B cell (primary cell): ENCODE data around the gene OR4D2. TPM values are rescaled to one million over a fixed set of nuclear protein-coding genes. Genes with fewer than 3 reads are reported as not detected.

Source experiments
- ATAC-seq: fragments of 200-7000 bp; cut with Tn5 transposase; one replicate; pipeline ENCODE4 v1.10.0; 2021; ENCODE audit warnings: low read depth, mild to moderate bottlenecking, moderate number of reproducible peaks, moderate library complexity
- CTCF ChIA-PET: fragments of 350-600 bp; sonication (Branson Sonifier 250); formaldehyde crosslinking; loops from one replicate; lab custom pipeline; 2021; ENCODE audit warnings: antibody characterized with exemption, inconsistent platforms; lab: Charles Lee
- POLR2A ChIA-PET: fragments of 350-600 bp; sonication (Branson Sonifier 250); formaldehyde crosslinking; loops from one replicate; lab custom pipeline; 2021; ENCODE audit warnings: antibody characterized with exemption; lab: Charles Lee
- DNase-seq: peaks from one replicate; pipeline ENCODE4 v3.0.0; 2013
- H2AFZ ChIP-seq: 2 replicates; pipeline ENCODE4 v1.6.1; 2012; ENCODE audit warnings: mild to moderate bottlenecking, low read depth, low read length; ENCODE audit not compliant: insufficient read depth, poor library complexity, severe bottlenecking
- H3K27ac ChIP-seq, 2 donors: 1 replicate in 1 of 2; 2 replicates in 1 of 2; pipeline ENCODE4 v1.5.1; 2012 to 2013; ENCODE audit warnings: low read length in 2 of 2, mild to moderate bottlenecking in 2 of 2, moderate library complexity in 1 of 2
- H3K27me3 ChIP-seq, 4 experiments: fragments of 200-600 bp in 1 of 4; sonication (generic) in 1 of 4; replicated peaks in 1 of 4; 1 replicate in 2 of 4; 2 replicates in 2 of 4; pipeline versions ENCODE4 v1.6.1 to v1.7.0; 2013 to 2016; ENCODE audit warnings: low read length in 3 of 4, mild to moderate bottlenecking in 2 of 4, mixed read lengths in 1 of 4, moderate library complexity in 1 of 4; ENCODE audit not compliant: insufficient read depth in 4 of 4, control insufficient read depth in 3 of 4; ENCODE audit errors: control extremely low read depth in 1 of 4
- H3K36me3 ChIP-seq, 2 experiments: replicated peaks in 1 of 2; 1 replicate in 1 of 2; 2 replicates in 1 of 2; pipeline versions ENCODE4 v1.6.1 to v1.7.1; 2013; ENCODE audit warnings: low read length in 1 of 2; ENCODE audit not compliant: insufficient read depth in 2 of 2, control insufficient read depth in 1 of 2; ENCODE audit errors: control extremely low read depth in 1 of 2, extremely low read depth in 1 of 2
- H3K4me1 ChIP-seq, 2 donors: fragments of 200-600 bp in 1 of 2; sonication (generic) in 1 of 2; 1 replicate in 1 of 2; 2 replicates in 1 of 2; pipeline versions ENCODE4 v1.5.1 to v1.6.1; 2013 to 2017; ENCODE audit warnings: low read length in 2 of 2; ENCODE audit not compliant: control insufficient read depth in 2 of 2, insufficient read depth in 2 of 2
- H3K4me2 ChIP-seq: replicated peaks from 2 replicates; pipeline ENCODE3; 2012; ENCODE audit warnings: mild to moderate bottlenecking, low read depth, low read length; ENCODE audit not compliant: poor library complexity, severe bottlenecking
- H3K4me3 ChIP-seq, 5 experiments: fragments of 200-600 bp in 1 of 5; sonication (generic) in 1 of 5; 1 replicate in 3 of 5; 2 replicates in 2 of 5; pipeline versions ENCODE4 v1.5.1 to v1.7.0; 2011 to 2016; ENCODE audit warnings: low read length in 4 of 5, mild to moderate bottlenecking in 4 of 5, low read depth in 2 of 5, control low read depth in 1 of 5, moderate library complexity in 1 of 5; ENCODE audit not compliant: insufficient read depth in 1 of 5; ENCODE audit errors: control extremely low read depth in 1 of 5, extremely low read depth in 1 of 5
- H3K79me2 ChIP-seq: fragments of 200-600 bp; sonication (generic); one replicate; pipeline ENCODE4 v1.6.0; 2016; ENCODE audit warnings: low read length; ENCODE audit not compliant: control insufficient read depth, insufficient read depth
- H3K9ac ChIP-seq: fragments of 200-600 bp; sonication (generic); 2 replicates; pipeline ENCODE4 v1.6.1; 2017; ENCODE audit warnings: mild to moderate bottlenecking, low read length, moderate library complexity
- H3K9me3 ChIP-seq, 3 donors: one replicate each; pipeline versions ENCODE4 v1.6.1 to v1.7.1; 2013; ENCODE audit warnings: low read length in 2 of 3; ENCODE audit not compliant: control insufficient read depth in 2 of 3, insufficient read depth in 1 of 3; ENCODE audit errors: control extremely low read depth in 1 of 3
- H4K20me1 ChIP-seq: 2 replicates; pipeline ENCODE4 v1.6.0; 2012; ENCODE audit warnings: mild to moderate bottlenecking, low read length; ENCODE audit not compliant: insufficient read depth, control insufficient read depth, poor library complexity, severe bottlenecking
- H3K27ac Mint-ChIP-seq: one replicate; pipeline ENCODE4 v1.8.0; 2021; ENCODE audit warnings: mixed read lengths
- H3K27me3 Mint-ChIP-seq: one replicate; pipeline ENCODE4 v1.8.0; 2021; ENCODE audit warnings: mixed read lengths
- H3K4me1 Mint-ChIP-seq: one replicate; pipeline ENCODE4 v1.8.0; 2021; ENCODE audit warnings: mixed read lengths
- H3K4me3 Mint-ChIP-seq: one replicate; pipeline ENCODE4 v1.8.0; 2021; ENCODE audit warnings: mixed read lengths
- H3K9me3 Mint-ChIP-seq: one replicate; pipeline ENCODE4 v1.8.0; 2022; ENCODE audit warnings: mixed read lengths; ENCODE audit not compliant: insufficient read depth
- CTCF ChIP-seq: fragments of 200-600 bp; IDR thresholded peaks from one replicate; pipeline ENCODE4 v1.8.0; 2022; ENCODE audit warnings: antibody characterized with exemption, mild to moderate bottlenecking
- EZH2 ChIP-seq: IDR thresholded peaks from 2 replicates; pipeline ENCODE4 v1.6.1; 2012; ENCODE audit warnings: borderline replicate concordance, low read depth, mild to moderate bottlenecking, moderate library complexity, low read length; ENCODE audit not compliant: insufficient read depth, poor library complexity, severe bottlenecking
- WGBS: methylation state at CpG from one replicate; pipeline ENCODE4 v1.1.5; 2013; ENCODE audit warnings: missing lambda C conversion rate; ENCODE audit not compliant: insufficient coverage; 5-methylcytosine and 5-hydroxymethylcytosine counted together
- intact Hi-C: fragments of 100-400 bp; cut with micrococcal nuclease; formaldehyde crosslinking; loops from one replicate; pipeline ENCODE4 v1.10.0; 2022
- polyA plus RNA-seq: library from polyadenylated mRNA; depleted of rRNA; stranded (reverse); fragments of >200 nt; gene quantifications from 2 replicates; pipeline ENCODE4 v1.2.3, GENCODE V29; 2012
- total RNA-seq, 2 donors: library from RNA; stranded (reverse); fragments of 120-200 nt in 1 of 2; gene quantifications; 1 replicate in 1 of 2; 2 replicates in 1 of 2; pipeline versions ENCODE4 v1.2.3 to v1.2.4, GENCODE V29; 2013 to 2022

OR4D2 gene
- total and polyA plus RNA-seq, 2 donors (not counting 1 experiment from before 2014, with no cell fraction given), result not detected

- DNase-seq (no peak), ATAC-seq (no peak)
- Histone ChIP-seq H2AFZ (no peak overlapping the region), H3K4me3 (no peak overlapping the region), H4K20me1 (no peaks in the 10 kb centered on the region), H3K4me1 (peaks cover 9 to 15% of the 10 kb centered on the region in 2 donors), H3K9me3 (no peaks in the 10 kb centered on the region), H3K9ac (no peak overlapping the region), H3K27me3 (peaks cover 0 to 4% (median 0%) of the 10 kb centered on the region in 4 experiments), H3K79me2 (no peaks in the 10 kb centered on the region), H3K4me2 (no peak overlapping the region), H3K36me3 (no peaks in the 10 kb centered on the region), H3K27ac (no peak overlapping the region)
- WGBS, result 68% methylated on average over 8 of the region's 10 CpGs
- H3K4me3 Mint-ChIP-seq, result no peak overlapping the region
- H3K27me3 Mint-ChIP-seq, result peaks cover 17% of the 10 kb centered on the region
- ChIA-PET POLR2A (no interaction called here), CTCF (no interaction called here)
- no peak for TF ChIP-seq CTCF
- TF ChIP-seq EZH2, result no peak
- intact Hi-C loops, result no loop called here
- peaks cover 19% of the 10 kb centered on the region for H3K4me1 Mint-ChIP-seq
- H3K9me3 Mint-ChIP-seq, result no peaks in the 10 kb centered on the region
- no peak overlapping the region for H3K27ac Mint-ChIP-seq
Observed at GRCh38 chr17:58184308-58184985, 17.7 kb downstream of the OR4D2 start.

GRCh38 chr17:58184986-58185761 is 18.4 kb downstream of the OR4D2 start:
- Mint-ChIP-seq H3K27me3 (peaks cover 22% of the 10 kb centered on the region), H3K9me3 (no peaks in the 10 kb centered on the region), H3K27ac (no peak overlapping the region), H3K4me1 (peaks cover 19% of the 10 kb centered on the region), H3K4me3 (no peak overlapping the region)
- Histone ChIP-seq H2AFZ (no peak overlapping the region), H3K36me3 (no peaks in the 10 kb centered on the region), H3K27ac (no peak overlapping the region), H3K27me3 (peaks cover 0 to 7% (median 1%) of the 10 kb centered on the region in 4 experiments), H3K9me3 (no peaks in the 10 kb centered on the region), H4K20me1 (no peaks in the 10 kb centered on the region), H3K4me2 (no peak overlapping the region), H3K79me2 (no peaks in the 10 kb centered on the region), H3K4me1 (peaks cover 9 to 15% of the 10 kb centered on the region in 2 donors), H3K4me3 (no peak overlapping the region), H3K9ac (no peak overlapping the region)
- WGBS, result 91% methylated on average over 8 of the region's 8 CpGs
- ATAC-seq (no peak), DNase-seq (no peak)
- TF ChIP-seq EZH2, result no peak
- no peak for TF ChIP-seq CTCF
- intact Hi-C loops, result no loop called here
- ChIA-PET CTCF (no interaction called here), POLR2A (no interaction called here)
